GM18507 (cell line): ENCODE measurements around the gene CPTP.
A peak's percentile ranks its signal among the peaks of the same experiment; 100 is the strongest.

Experiments
- DNase-seq: peaks from one replicate; pipeline ENCODE4 v3.0.0; 2011; ENCODE audit warnings: low read depth; ENCODE audit not compliant: insufficient read length; ENCODE audit errors: extremely low spot score
- FAIRE-seq: peaks from 2 replicates; lab custom pipeline; 2011; peaks lifted over from hg19 to GRCh38; lab: Jason Lieb, UNC

The CPTP gene

GRCh38 chr1:1332031-1332755 is 7.6 kb downstream of the CPTP start:
- DNase-seq, result no peak
- FAIRE-seq, result no peak

GRCh38 chr1:1332774-1333480 is 8.3 kb downstream of the CPTP start:
- FAIRE-seq, result no peak
- no peak for DNase-seq

GRCh38 chr1:1333551-1334241 is 9.1 kb downstream of the CPTP start:
- FAIRE-seq, result no peak

GRCh38 chr1:1334835-1335234 is 10.2 kb downstream of the CPTP start:
- FAIRE-seq, result no peak
- DNase-seq, result no peak

More at GRCh38 chr1:1333551-1334241, 9.1 kb downstream of the CPTP start:
- DNase-seq, result no peak

- FAIRE-seq (no peak), DNase-seq (no peak)
These were observed 10.7 kb downstream of the CPTP start for GRCh38 chr1:1335283-1335682.

- DNase-seq (no peak), FAIRE-seq (no peak)
These were observed 11.2 kb downstream of the CPTP start for GRCh38 chr1:1335792-1336248.

- no peak for FAIRE-seq
These were observed 11.8 kb downstream of the CPTP start for GRCh38 chr1:1336446-1336845.

GRCh38 chr1:1336931-1337792 is 12.6 kb downstream of the CPTP start:
- FAIRE-seq (no peak), DNase-seq (no peak)

More at GRCh38 chr1:1336446-1336845, 11.8 kb downstream of the CPTP start:
- no peak for DNase-seq

- peak; percentile 52 for DNase-seq
- no peak for FAIRE-seq
These were observed 13.2 kb downstream of the CPTP start for GRCh38 chr1:1337793-1338147.

GRCh38 chr1:1338278-1338677 is 13.7 kb downstream of the CPTP start:
- no peak for FAIRE-seq
- no peak for DNase-seq

GRCh38 chr1:1340185-1340584 is 15.6 kb downstream of the CPTP start:
- DNase-seq (no peak), FAIRE-seq (no peak)

- FAIRE-seq (no peak), DNase-seq (no peak)
These were observed 16.4 kb downstream of the CPTP start for GRCh38 chr1:1340791-1341548.

GRCh38 chr1:1341549-1342021 is 17.0 kb downstream of the CPTP start:
- no peak for FAIRE-seq
- DNase-seq, result no peak

- DNase-seq, result no peak
- no peak for FAIRE-seq
These were observed 17.5 kb downstream of the CPTP start for GRCh38 chr1:1342061-1342562.

GRCh38 chr1:1342584-1343115 is 18.0 kb downstream of the CPTP start:
- no peak for FAIRE-seq

GRCh38 chr1:1343811-1344421 is 19.3 kb downstream of the CPTP start:
- DNase-seq, result no peak
- no peak for FAIRE-seq

More at GRCh38 chr1:1342584-1343115, 18.0 kb downstream of the CPTP start:
- DNase-seq, result no peak

GRCh38 chr1:1344655-1345361 is 20.2 kb downstream of the CPTP start:
- FAIRE-seq (no peak), DNase-seq (no peak)
